ENCODE measurements around the gene HLA-F.

Gene HLA-F

GRCh38 chr6:29764422-29765196, 41.4 kb downstream of the HLA-F start:
- FAIRE-seq: no peak

GRCh38 chr6:29769336-29769735, 46.1 kb downstream of the HLA-F start:
- FAIRE-seq: no peak

- FAIRE-seq: no peak
Observed at GRCh38 chr6:29770306-29770705, 47.1 kb downstream of the HLA-F start.

- no peak for FAIRE-seq
Observed at GRCh38 chr6:29776684-29777083, 53.5 kb downstream of the HLA-F start.
